Gastrocnemius medialis (tissue), 4 donors: ENCODE measurements around the gene CYP4V2. TPM values are rescaled to one million over a fixed set of nuclear protein-coding genes. Genes with fewer than 3 reads are reported as not detected.

Experiments used
- ATAC-seq, 2 donors: fragments of 150-250 bp; one replicate each; pipeline ENCODE4 v1.9.1; 2016
- DNase-seq, 2 donors: peaks; one replicate each; pipeline ENCODE4 v3.0.0-alpha.2; 2019
- H3K27ac ChIP-seq, 4 donors: fragments of 200-600 bp; sonication (generic); 1 replicate in 1 of 4; 2 replicates in 3 of 4; pipeline ENCODE4 v1.5.1; 2016 to 2018; ENCODE audit warnings: mild to moderate bottlenecking in 2 of 4, moderate library complexity in 1 of 4
- H3K27me3 ChIP-seq, 3 donors: fragments of 200-600 bp; sonication (generic) in 2 of 3; 1 replicate in 1 of 3; 2 replicates in 2 of 3; pipeline versions ENCODE4 v1.5.1 to v1.6.0; 2016 to 2019; ENCODE audit warnings: mild to moderate bottlenecking in 1 of 3, moderate library complexity in 1 of 3
- H3K36me3 ChIP-seq, 2 donors: fragments of 200-600 bp; sonication (generic) in 1 of 2; one replicate each; pipeline ENCODE4 v1.5.1; 2017 to 2018
- H3K4me1 ChIP-seq, 2 donors: fragments of 200-600 bp; sonication (generic) in 1 of 2; one replicate each; pipeline ENCODE4 v1.5.1; 2016 to 2017; ENCODE audit warnings: mild to moderate bottlenecking in 2 of 2
- H3K4me3 ChIP-seq, 4 donors: fragments of 200-600 bp; sonication (generic) in 3 of 4; 1 replicate in 1 of 4; 2 replicates in 3 of 4; pipeline ENCODE4 v1.5.1; 2016 to 2019; ENCODE audit warnings: mild to moderate bottlenecking in 2 of 4
- H3K9me3 ChIP-seq, 3 donors: fragments of 200-600 bp; sonication (generic) in 2 of 3; 1 replicate in 1 of 3; 2 replicates in 2 of 3; pipeline ENCODE4 v1.5.1; 2016 to 2019
- CTCF ChIP-seq, 5 experiments: fragments of 450-650 bp in 3 of 5; fragments of 200-600 bp in 2 of 5; sonication (generic) in 2 of 5; IDR thresholded peaks in 4 of 5; conservative IDR thresholded peaks in 1 of 5; 1 replicate in 4 of 5; 2 replicates in 1 of 5; pipeline ENCODE4 v1.5.1; 2016 to 2019; ENCODE audit warnings: antibody characterized with exemption in 5 of 5, mild to moderate bottlenecking in 3 of 5, moderate library complexity in 3 of 5
- POLR2A ChIP-seq, 2 donors: fragments of 450-650 bp; IDR thresholded peaks; one replicate each; pipeline ENCODE4 v1.6.1; 2017; ENCODE audit warnings: antibody characterized with exemption in 2 of 2, mild to moderate bottlenecking in 2 of 2, moderate library complexity in 2 of 2
- in situ Hi-C, 4 donors: fragments of 200-750 bp; cut with MboI; loops; one replicate each; pipeline versions ENCODE4 v1.15.0 to v1.8.0; 2017; ENCODE audit warnings: low sequenced_read_pairs in 4 of 4
- intact Hi-C: fragments of 100-400 bp; cut with DNase I; formaldehyde crosslinking; loops from one replicate; pipeline ENCODE4 v1.15.1; 2023; ENCODE audit warnings: low total_unique reads
- total RNA-seq, 4 donors: library from RNA; depleted of rRNA; stranded (reverse); fragments of >200 nt; gene quantifications; one replicate each; pipeline versions ENCODE4 v1.1.0 to v1.2.3, GENCODE V29; 2016

CYP4V2 gene
- total RNA-seq, 4 donors from 2014 or later, result 2.9 to 11.0 (median 6.1) TPM

DNA sequence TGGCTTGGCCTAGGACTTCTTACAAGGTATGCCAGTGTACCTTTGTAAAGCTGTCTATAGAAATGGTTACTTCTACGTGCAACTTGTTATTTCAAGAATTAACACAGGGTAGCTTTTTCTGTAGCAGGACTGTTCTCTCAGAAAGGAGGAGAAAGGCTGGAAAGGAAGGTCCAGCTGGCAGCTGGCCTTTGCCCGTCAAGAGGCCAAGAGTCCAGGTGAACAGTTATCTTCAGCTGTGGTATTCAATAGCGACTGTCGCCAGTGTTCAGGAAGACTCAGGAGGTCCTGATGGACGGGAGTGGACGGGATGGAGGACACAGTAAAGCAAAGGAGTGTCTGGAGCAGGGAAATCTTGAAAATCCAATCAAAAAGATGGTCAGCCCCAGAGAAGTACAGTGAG, 4.7 kb downstream of the CYP4V2 start:
- in situ Hi-C loops (no loop called here), intact Hi-C loops (no loop called here)
- TF ChIP-seq CTCF (IDR thresholded peaks at IDR 0.05 in 4 of 5, conservative IDR thresholded peaks at IDR 0.05 in 1 of 5) (no peak), POLR2A (IDR thresholded peaks at IDR 0.05) (no peak)
- no peaks in the 10 kb centered on the region for H3K36me3 ChIP-seq
- H3K4me3 ChIP-seq, result no peak overlapping the region
- DNase-seq (no peak), ATAC-seq (no peak)
- no peaks in the 10 kb centered on the region for H3K27me3 ChIP-seq
- H3K27ac ChIP-seq, result no peak overlapping the region
- H3K4me1 ChIP-seq, result peaks cover 15 to 20% of the 10 kb centered on the region in 2 donors
- no peaks in the 10 kb centered on the region for H3K9me3 ChIP-seq

DNA sequence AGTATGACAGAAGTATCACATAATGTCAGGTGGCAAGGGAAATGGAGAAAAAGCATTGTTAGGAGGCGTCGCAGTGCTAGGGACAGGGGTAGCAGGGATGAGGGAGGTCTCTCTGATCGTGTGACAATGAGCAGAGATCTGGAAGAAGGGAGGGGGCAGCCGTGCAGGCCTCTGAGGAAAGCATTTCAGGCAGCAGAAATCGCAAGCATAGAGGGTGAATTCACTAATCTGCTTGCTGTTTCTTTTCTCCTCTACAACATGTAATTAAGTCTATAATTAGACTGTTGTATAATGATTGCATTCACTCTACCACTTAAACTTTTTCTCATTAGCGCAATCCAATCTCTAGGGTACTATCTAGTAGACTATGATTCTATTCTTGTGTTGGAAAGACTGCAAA, 9.1 kb downstream of the CYP4V2 start:
- Histone ChIP-seq H3K27me3 (no peaks in the 10 kb centered on the region), H3K9me3 (no peaks in the 10 kb centered on the region), H3K4me3 (no peak overlapping the region), H3K27ac (no peak overlapping the region), H3K36me3 (no peaks in the 10 kb centered on the region), H3K4me1 (no peaks in the 10 kb centered on the region)
- DNase-seq (no peak), ATAC-seq (no peak)
- in situ Hi-C loops, result no loop called here
- intact Hi-C loops, result no loop called here
- TF ChIP-seq CTCF (IDR thresholded peaks at IDR 0.05 in 4 of 5, conservative IDR thresholded peaks at IDR 0.05 in 1 of 5), result no peak
- TF ChIP-seq POLR2A (IDR thresholded peaks at IDR 0.05), result no peak

- Histone ChIP-seq H3K36me3 (no peaks in the 10 kb centered on the region), H3K9me3 (no peaks in the 10 kb centered on the region), H3K27me3 (no peaks in the 10 kb centered on the region), H3K4me3 (no peak overlapping the region), H3K4me1 (no peaks in the 10 kb centered on the region), H3K27ac (no peak overlapping the region)
- DNase-seq (no peak), ATAC-seq (no peak)
- intact Hi-C loops, result no loop called here
- TF ChIP-seq CTCF (IDR thresholded peaks at IDR 0.05 in 4 of 5, conservative IDR thresholded peaks at IDR 0.05 in 1 of 5) (no peak), POLR2A (IDR thresholded peaks at IDR 0.05) (no peak)
- in situ Hi-C loops, result no loop called here
These were observed 9.6 kb downstream of the CYP4V2 start for GRCh38 chr4:186201010-186201409.

DNA sequence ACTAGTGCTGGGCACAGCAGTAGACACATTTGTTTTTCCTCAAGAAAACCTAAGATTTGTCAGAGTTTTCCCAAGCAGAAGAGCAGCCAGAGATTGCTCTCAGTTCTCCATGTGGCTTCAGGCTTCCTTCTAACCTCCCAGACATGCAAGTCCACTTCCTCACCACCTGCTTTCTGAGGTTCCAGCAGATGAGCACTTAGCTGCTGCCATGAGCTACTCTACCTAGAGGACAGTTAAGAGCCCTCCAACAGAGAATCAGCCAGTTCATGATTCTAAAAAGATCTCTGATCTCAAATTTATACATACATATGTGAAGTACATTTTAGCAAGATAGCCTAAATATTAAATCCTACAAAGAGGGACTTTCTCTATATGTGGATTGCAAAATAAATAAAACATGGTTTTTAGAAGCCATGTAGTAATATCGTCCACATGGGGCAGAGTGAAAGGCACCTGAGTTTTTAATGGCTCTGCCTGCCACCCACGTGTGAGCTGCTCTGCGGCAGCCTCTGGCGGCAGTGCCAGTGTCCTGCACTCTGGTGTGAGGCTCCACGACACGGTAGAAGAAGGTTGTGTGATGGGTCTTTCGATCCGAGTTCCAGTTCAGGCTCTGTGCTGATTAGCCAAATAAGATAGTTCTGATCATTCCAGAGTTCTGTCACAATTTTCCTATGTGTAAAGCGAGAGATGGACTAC, 10.3 kb downstream of the CYP4V2 start:
- DNase-seq (no peak), ATAC-seq (peak; percentile 30 to 54)
- intact Hi-C loops, result no loop called here
- peak in 4 of 5 experiments; percentile 19 to 52 (median 46) for TF ChIP-seq CTCF (IDR thresholded peaks at IDR 0.05 in 4 of 5, conservative IDR thresholded peaks at IDR 0.05 in 1 of 5)
- no peak for TF ChIP-seq POLR2A (IDR thresholded peaks at IDR 0.05)
- Histone ChIP-seq H3K27ac (peak overlapping the region in 2 of 4 donors; percentile 2), H3K4me1 (no peaks in the 10 kb centered on the region), H3K27me3 (no peaks in the 10 kb centered on the region), H3K36me3 (no peaks in the 10 kb centered on the region), H3K9me3 (no peaks in the 10 kb centered on the region), H3K4me3 (no peak overlapping the region)
- in situ Hi-C loops, result no loop called here
